Hepatocyte (in vitro differentiated cells): ENCODE data around the gene SLC38A9. TPM values are rescaled to one million over a fixed set of nuclear protein-coding genes. Genes with fewer than 3 reads are reported as not detected.
A peak's percentile ranks its signal among the peaks of the same experiment; 100 is the strongest.

ENCODE experiments used
- DNase-seq: peaks from one replicate; pipeline ENCODE4 v3.0.0-alpha.2; 2016; ENCODE audit warnings: low spot score
- H2AFZ ChIP-seq: fragments of 200-600 bp; sonication (generic); 2 replicates; pipeline ENCODE4 v1.6.0; 2016; ENCODE audit warnings: antibody characterized with exemption, mild to moderate bottlenecking
- H3K27ac ChIP-seq: fragments of 200-600 bp; sonication (generic); 2 replicates; pipeline ENCODE4 v1.5.1; 2016; ENCODE audit warnings: mild to moderate bottlenecking
- H3K27me3 ChIP-seq: fragments of 200-600 bp; sonication (generic); 2 replicates; pipeline ENCODE4 v1.6.1; 2016
- H3K36me3 ChIP-seq: fragments of 200-600 bp; sonication (generic); replicated peaks from 2 replicates; pipeline ENCODE4 v1.5.1; 2016; ENCODE audit warnings: low read depth; ENCODE audit not compliant: insufficient read depth
- H3K4me1 ChIP-seq: fragments of 200-600 bp; sonication (generic); 2 replicates; pipeline ENCODE4 v1.5.1; 2016; ENCODE audit warnings: mild to moderate bottlenecking, moderate library complexity; ENCODE audit not compliant: insufficient read depth
- H3K4me2 ChIP-seq: fragments of 200-600 bp; sonication (generic); 2 replicates; pipeline ENCODE4 v1.6.0; 2016
- H3K4me3 ChIP-seq: fragments of 200-600 bp; sonication (generic); 2 replicates; pipeline ENCODE4 v1.5.1; 2016; ENCODE audit warnings: mild to moderate bottlenecking
- H3K79me2 ChIP-seq: fragments of 200-600 bp; sonication (generic); 2 replicates; pipeline ENCODE4 v1.6.0; 2017; ENCODE audit warnings: mild to moderate bottlenecking
- H3K9me2 ChIP-seq: fragments of 200-600 bp; sonication (generic); replicated peaks from 2 replicates; pipeline ENCODE4 v1.6.0; 2017; ENCODE audit warnings: mild to moderate bottlenecking; ENCODE audit not compliant: insufficient read depth
- H3K9me3 ChIP-seq: fragments of 200-600 bp; sonication (generic); 2 replicates; pipeline ENCODE4 v1.5.1; 2016; ENCODE audit warnings: low read depth, mild to moderate bottlenecking
- H4K20me1 ChIP-seq: fragments of 200-600 bp; sonication (generic); 2 replicates; pipeline ENCODE4 v1.6.0; 2016; ENCODE audit warnings: mild to moderate bottlenecking; ENCODE audit not compliant: insufficient read depth, poor library complexity, severe bottlenecking
- EZH2 ChIP-seq: fragments of 200-600 bp; sonication (generic); IDR thresholded peaks from 2 replicates; pipeline ENCODE4 v1.6.1; 2016; ENCODE audit warnings: antibody characterized with exemption, mild to moderate bottlenecking, borderline replicate concordance
- EZH2phosphoT487 ChIP-seq: fragments of 200-600 bp; sonication (generic); IDR thresholded peaks from one replicate; pipeline ENCODE4 v1.6.1; 2018; ENCODE audit warnings: antibody characterized with exemption, mild to moderate bottlenecking, low read depth, moderate library complexity; ENCODE audit not compliant: unreplicated experiment, severe bottlenecking
- WGBS: methylation state at CpG from one replicate; pipeline ENCODE4 v1.1.6; 2016; ENCODE audit warnings: low lambda C conversion rate; ENCODE audit errors: missing lambda C conversion rate; 5-methylcytosine and 5-hydroxymethylcytosine counted together
- polyA plus RNA-seq: library from polyadenylated mRNA; unstranded; fragments of >200 nt; fragmentation: Nextera tagmentation; extraction: Ambion mirVana; gene quantifications from 2 replicates; pipeline ENCODE4 v1.2.1, GENCODE V29; 2016
- total RNA-seq: library from RNA; depleted of rRNA; stranded (reverse); fragments of >200 nt; gene quantifications from 2 replicates; pipeline ENCODE4 v1.2.3, GENCODE V29; 2014
- TF ChIP-seq, protein P1 (sequence below): fragments of 200-600 bp; sonication (generic); IDR thresholded peaks from 2 replicates; pipeline ENCODE4 v1.5.1; 2016; ENCODE audit warnings: antibody characterized with exemption, mild to moderate bottlenecking; ENCODE audit not compliant: poor library complexity

The SLC38A9 gene
- total and polyA plus RNA-seq, 2 experiments from 2014 or later: 28.1 to 37.8 TPM

DNA sequence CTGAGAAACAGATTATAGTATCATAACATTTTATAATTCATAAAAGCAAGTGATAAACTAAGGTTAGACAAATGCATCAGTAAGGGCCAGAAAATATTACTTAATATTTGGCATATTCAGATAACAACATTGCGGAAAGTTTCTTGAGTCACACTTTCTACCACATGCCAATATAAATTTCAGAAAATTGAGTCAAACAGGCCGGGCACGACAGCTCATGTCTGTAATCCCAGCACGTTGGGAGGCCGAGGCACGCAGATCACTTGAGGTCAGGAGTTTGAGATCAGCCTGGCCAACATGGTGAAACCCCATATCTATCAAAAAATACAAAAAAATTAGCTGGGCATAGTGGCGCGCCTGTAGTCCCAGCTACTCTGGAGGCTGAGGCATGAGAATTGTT lies 47.1 kb downstream of the SLC38A9 start:
- Histone ChIP-seq H4K20me1 (no peaks in the 10 kb centered on the region), H3K27ac (no peak overlapping the region), H3K4me2 (no peak overlapping the region), H2AFZ (no peak overlapping the region), H3K36me3 (no peaks in the 10 kb centered on the region), H3K9me2 (no peaks in the 10 kb centered on the region), H3K4me3 (no peak overlapping the region), H3K4me1 (no peaks in the 10 kb centered on the region), H3K9me3 (no peaks in the 10 kb centered on the region), H3K79me2 (no peaks in the 10 kb centered on the region), H3K27me3 (no peaks in the 10 kb centered on the region)
- WGBS: 94% methylated on average over 8 of the region's 8 CpGs
- no peak for DNase-seq
- TF ChIP-seq EZH2 (no peak), EZH2phosphoT487 (no peak)
- TF ChIP-seq, protein P1, sequence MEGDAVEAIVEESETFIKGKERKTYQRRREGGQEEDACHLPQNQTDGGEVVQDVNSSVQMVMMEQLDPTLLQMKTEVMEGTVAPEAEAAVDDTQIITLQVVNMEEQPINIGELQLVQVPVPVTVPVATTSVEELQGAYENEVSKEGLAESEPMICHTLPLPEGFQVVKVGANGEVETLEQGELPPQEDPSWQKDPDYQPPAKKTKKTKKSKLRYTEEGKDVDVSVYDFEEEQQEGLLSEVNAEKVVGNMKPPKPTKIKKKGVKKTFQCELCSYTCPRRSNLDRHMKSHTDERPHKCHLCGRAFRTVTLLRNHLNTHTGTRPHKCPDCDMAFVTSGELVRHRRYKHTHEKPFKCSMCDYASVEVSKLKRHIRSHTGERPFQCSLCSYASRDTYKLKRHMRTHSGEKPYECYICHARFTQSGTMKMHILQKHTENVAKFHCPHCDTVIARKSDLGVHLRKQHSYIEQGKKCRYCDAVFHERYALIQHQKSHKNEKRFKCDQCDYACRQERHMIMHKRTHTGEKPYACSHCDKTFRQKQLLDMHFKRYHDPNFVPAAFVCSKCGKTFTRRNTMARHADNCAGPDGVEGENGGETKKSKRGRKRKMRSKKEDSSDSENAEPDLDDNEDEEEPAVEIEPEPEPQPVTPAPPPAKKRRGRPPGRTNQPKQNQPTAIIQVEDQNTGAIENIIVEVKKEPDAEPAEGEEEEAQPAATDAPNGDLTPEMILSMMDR: no peak

DNA sequence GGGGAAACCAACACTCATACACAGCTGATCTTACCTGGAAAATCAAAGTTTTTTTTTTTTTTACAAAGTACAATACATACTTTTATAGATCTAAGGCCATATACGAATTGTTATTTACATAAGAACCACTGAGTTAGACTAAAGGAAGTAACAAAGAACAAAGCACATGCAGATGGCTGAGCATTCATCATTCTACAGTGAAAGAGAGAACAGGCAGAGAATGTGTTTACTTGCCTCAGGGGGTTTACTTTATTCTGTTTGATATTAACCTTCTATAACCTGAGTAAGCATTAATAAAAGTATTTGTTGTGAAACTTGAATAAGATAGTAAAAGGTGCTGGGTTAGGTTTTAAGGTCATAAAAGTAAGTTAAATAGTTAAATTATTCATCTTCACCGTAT lies 54.7 kb downstream of the SLC38A9 start:
- no peaks in the 10 kb centered on the region for H3K27me3 ChIP-seq
- H3K36me3 ChIP-seq: no peaks in the 10 kb centered on the region
- H3K79me2 ChIP-seq: no peaks in the 10 kb centered on the region
- 48% methylated on average over 2 of the region's 2 CpGs for WGBS
- TF ChIP-seq EZH2 (no peak), EZH2phosphoT487 (no peak)
- TF ChIP-seq, protein P1: no peak
- no peaks in the 10 kb centered on the region for H3K9me2 ChIP-seq
- no peaks in the 10 kb centered on the region for H4K20me1 ChIP-seq
- H3K4me2 ChIP-seq: no peak overlapping the region
- no peak overlapping the region for H3K4me3 ChIP-seq
- no peak for DNase-seq
- no peaks in the 10 kb centered on the region for H3K4me1 ChIP-seq
- no peak overlapping the region for H2AFZ ChIP-seq
- H3K9me3 ChIP-seq: no peaks in the 10 kb centered on the region
- peak overlapping the region; percentile 20 for H3K27ac ChIP-seq

DNA sequence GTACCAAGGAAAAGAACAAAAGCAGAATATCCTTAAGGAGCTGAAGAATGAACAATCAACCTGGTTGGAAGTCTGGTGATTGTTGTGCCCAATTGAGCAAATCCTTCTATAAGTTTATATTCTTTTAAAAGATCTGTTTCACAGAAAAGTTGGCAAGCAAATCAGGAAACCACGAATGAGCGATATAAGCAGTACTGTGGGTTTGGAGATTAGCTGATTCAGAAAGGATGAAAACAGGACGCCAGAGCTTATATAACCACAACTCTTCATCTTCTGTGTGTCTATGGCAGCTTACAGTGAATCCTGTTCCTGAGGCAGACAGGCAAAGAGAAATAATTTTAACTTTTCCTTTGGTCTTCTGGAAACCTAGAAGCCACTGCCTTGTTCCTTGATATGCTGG lies 61.7 kb downstream of the SLC38A9 start:
- Histone ChIP-seq H3K27me3 (no peaks in the 10 kb centered on the region), H4K20me1 (no peaks in the 10 kb centered on the region), H3K4me2 (no peak overlapping the region), H3K4me3 (no peak overlapping the region), H2AFZ (no peak overlapping the region), H3K9me2 (no peaks in the 10 kb centered on the region), H3K36me3 (no peaks in the 10 kb centered on the region), H3K27ac (no peak overlapping the region), H3K4me1 (no peaks in the 10 kb centered on the region), H3K79me2 (no peaks in the 10 kb centered on the region), H3K9me3 (no peaks in the 10 kb centered on the region)
- 73% methylated on average over 3 of the region's 3 CpGs for WGBS
- TF ChIP-seq, protein P1: no peak
- TF ChIP-seq EZH2 (no peak), EZH2phosphoT487 (no peak)
- DNase-seq: no peak

DNA sequence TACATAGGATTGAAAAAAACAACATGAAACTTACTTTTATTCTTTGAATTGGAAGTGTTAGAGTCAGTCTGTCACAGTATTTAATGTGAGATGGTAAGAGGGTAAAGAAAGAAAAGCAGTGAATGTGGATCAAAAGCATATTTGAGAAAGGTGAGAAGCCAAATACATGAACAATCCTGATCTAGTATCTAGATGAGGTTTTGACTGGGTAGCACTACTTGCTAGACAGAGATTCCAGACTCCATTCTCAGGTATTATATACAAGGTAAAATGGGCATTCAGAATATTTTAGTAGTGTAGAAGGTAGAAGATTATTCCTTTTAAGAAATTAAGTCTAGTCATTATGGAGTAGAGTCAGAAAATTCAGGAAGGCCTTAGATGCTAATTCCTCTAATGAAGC lies 62.2 kb downstream of the SLC38A9 start:
- H3K9me2 ChIP-seq: no peaks in the 10 kb centered on the region
- no peaks in the 10 kb centered on the region for H3K79me2 ChIP-seq
- H3K4me3 ChIP-seq: no peak overlapping the region
- DNase-seq: no peak
- H4K20me1 ChIP-seq: no peaks in the 10 kb centered on the region
- H3K9me3 ChIP-seq: no peaks in the 10 kb centered on the region
- TF ChIP-seq, protein P1: no peak
- TF ChIP-seq EZH2: no peak
- no peak for TF ChIP-seq EZH2phosphoT487
- H3K27me3 ChIP-seq: no peaks in the 10 kb centered on the region
- no peak overlapping the region for H2AFZ ChIP-seq
- H3K4me1 ChIP-seq: no peaks in the 10 kb centered on the region
- H3K36me3 ChIP-seq: no peaks in the 10 kb centered on the region
- H3K4me2 ChIP-seq: no peak overlapping the region
- no peak overlapping the region for H3K27ac ChIP-seq
